HG03025 (cell line): ENCODE results near the gene OR10P1.
"Not testable (repeated sequence)": the region's sequence is repeated elsewhere in the genome, so short reads cannot be mapped to it uniquely, and the experiment has no call there.

Experiments used
- ATAC-seq: cut with Tn5 transposase; IDR thresholded peaks from one replicate; pipeline ENCODE4 v1.9.1; 2021; ENCODE audit warnings: mild to moderate bottlenecking, moderate library complexity; ENCODE audit not compliant: unreplicated experiment, low FRiP score

The OR10P1 gene

DNA sequence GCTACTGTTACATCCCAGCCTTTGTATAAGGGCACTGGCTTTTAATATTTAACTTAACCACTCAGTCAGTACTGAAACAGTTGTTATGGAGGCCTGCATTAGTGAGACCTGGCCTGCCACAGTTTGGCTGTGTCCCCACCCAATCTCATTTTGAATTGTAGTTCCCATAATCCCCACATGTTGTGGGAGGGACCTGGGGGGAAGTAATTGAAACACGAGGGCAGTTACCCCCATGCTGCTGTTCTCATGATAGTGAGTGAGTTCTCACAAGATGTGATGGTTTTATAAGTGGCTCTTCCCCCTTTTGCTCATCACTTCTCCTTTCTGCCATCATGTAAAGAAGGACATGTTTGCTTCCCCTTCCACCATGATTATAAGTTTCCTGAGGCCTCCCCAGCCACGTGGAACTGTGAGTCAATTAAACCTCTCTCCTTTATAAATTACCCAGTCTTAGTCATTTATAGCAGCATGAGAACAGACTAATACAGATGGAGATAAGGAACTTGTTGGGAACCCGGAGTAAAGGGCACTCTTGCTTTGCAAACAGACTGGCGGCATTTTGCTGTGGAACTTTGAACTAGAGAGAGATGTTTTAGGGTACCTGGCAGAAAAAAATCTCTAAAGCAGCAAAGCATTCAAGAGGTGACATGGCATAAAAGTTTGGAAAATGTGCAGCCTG, 14.1 kb downstream of the OR10P1 start:
- not testable (repeated sequence) for ATAC-seq

DNA sequence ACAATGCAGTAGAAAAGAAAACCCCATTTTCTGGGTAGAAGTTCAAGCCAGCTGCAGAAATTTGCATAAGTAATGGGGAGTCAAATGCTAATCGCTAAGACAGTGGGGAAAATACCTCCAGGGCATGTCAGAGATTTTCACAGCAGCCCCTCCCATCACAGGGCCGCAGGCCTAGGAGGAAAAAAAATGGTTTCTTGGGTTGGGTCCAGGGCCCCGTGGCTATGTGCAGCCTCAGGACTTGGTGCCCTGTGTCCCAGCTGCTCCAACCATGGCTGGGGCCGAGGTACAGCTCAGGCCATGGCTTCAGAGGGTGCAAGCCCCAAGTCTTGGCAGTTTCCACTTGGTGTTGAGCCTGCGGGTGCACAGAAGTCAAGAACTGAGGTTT, 14.6 kb downstream of the OR10P1 start:
- ATAC-seq, result no peak

DNA sequence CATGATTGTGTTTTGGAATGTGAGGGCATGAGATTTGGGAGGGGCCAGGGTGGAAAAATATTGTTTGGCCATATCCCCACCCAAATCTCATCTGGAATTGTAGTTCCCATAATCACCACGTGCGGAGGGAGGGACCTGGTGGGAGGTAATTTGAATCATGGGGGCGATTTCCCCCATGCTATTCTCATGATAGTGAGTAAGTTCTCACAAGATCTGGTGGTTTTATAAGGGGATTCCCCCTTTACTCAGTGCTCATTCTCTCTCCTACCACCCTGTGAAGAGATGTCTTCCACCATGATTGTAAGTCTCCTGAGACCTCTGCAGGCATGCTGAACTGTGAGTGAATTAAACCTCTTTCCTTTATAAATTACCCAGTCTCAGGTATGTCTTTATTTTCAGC, 15.7 kb downstream of the OR10P1 start:
- ATAC-seq, result no peak

DNA sequence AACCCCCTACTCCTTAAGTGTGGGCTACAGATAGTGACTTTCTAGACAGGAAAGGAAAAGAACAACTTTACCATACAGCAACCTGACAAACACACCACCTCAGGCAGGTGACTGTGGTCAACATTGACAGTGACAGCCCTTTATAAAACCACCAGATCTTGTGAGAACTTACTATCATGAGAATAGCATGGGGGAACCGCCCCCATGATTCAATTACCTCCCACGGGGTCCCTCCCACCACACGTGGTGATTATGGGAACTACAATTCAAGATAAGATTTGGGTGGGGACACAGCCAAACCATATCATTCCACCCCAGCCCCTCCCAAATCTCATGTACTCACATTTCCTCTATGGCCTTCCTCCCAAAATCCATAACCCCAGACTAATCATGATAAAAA, 16.3 kb downstream of the OR10P1 start:
- ATAC-seq, result no peak

DNA sequence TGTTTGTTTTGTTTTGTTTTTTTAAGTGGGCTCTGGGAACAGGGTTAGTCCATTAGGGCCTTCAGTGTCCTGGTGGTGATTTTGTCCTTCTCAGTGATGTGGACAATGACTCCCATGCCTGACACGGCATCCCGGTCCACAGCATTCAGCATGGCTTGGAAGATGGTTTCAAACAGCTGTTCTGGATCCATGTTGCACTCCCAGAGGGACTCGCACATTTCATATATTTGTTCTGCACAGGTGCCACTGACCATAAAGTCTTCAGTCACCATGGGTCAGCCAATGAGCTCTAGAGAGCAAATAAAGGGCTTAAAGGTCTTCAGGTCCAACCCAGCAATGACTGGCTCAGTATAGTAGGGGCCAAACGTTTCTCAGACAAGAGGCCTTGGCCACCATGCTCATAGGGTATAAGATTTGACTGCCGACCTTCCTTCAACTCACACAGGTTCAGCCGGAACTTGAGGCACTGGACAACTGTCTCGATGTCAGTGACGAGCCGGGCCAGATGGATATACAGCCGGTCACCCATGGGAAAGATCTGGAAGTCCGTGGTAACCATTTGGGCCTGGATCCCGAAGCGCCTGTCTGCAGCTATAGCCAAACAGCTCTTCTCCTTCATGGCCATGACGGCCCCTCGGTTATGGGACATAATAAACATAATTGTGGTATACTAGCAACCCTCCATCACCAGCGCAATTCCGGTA, 18.0 kb downstream of the OR10P1 start:
- ATAC-seq, result no peak

DNA sequence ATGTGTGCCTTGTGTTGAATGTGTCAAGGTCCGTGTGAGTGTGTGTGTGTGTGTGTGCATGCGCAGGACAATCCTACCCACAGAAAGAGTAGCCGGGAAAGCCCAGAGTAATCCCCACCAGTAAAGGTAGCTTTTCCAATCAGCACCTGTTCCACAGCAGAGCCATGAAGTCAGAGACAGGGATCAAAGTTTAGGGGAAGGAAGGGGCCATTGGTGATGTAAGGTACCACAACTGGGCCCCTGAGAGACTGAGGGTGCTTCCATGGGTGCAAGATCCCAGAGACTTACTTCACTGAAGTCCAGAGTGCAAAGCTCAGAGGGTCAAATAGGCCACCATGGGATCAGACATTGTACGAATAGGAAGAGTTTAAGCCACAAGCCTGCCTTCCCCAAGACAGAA, 20.5 kb downstream of the OR10P1 start:
- ATAC-seq, result no peak

DNA sequence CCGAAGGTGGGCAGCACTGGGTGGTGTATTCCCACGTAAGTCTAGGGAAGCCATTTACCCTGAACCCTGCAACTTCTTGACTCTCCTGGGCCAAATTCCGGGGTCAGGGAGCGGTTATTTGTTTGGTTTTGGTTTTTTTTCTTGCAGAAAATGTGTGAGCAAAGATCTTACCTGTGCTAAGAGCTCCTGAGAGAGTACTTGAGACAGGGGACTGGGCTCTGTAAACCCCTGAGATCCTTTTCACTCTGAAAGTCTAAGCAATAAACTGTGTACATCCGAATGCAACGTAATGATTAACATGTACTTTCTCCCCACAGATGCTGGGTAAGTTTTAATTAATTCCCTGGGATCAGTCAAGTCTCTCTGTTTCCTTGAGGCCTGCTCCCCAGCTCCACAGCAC, 21.5 kb downstream of the OR10P1 start:
- no peak for ATAC-seq

DNA sequence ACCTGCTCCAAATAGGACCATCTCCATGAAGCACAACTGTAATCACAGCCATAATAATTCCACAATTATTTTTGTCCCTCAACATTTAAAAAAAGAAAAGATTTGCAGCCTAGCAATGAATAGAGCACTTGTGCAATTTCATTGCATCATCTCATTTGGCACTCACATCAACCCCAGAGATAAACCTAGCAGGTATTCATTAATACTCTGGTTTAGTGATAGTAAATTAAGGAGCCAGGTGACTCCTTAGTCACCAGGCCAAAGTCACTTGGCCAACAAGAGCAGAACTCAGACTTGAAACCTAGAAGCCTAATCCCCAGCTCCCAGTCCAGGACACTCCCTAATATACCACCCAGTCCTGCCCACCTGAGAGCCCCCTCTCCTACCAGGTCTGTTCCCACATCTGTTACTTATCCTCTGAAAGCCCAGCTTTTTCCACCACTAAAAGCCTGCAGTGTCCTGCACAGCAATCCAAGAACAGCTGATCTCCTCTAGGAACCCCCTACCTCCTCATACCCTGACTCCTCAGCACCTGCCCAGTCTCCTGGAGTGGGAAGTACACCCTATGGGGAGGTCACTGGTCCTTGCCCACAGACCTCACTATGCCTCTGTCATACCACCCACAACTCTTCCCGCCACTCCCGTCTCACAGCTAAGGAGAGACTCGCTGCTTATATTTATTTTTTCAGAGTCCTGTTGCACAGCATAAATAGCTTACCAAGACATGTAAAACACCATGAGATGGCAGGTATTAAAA, 22.1 kb downstream of the OR10P1 start:
- ATAC-seq, result no peak

DNA sequence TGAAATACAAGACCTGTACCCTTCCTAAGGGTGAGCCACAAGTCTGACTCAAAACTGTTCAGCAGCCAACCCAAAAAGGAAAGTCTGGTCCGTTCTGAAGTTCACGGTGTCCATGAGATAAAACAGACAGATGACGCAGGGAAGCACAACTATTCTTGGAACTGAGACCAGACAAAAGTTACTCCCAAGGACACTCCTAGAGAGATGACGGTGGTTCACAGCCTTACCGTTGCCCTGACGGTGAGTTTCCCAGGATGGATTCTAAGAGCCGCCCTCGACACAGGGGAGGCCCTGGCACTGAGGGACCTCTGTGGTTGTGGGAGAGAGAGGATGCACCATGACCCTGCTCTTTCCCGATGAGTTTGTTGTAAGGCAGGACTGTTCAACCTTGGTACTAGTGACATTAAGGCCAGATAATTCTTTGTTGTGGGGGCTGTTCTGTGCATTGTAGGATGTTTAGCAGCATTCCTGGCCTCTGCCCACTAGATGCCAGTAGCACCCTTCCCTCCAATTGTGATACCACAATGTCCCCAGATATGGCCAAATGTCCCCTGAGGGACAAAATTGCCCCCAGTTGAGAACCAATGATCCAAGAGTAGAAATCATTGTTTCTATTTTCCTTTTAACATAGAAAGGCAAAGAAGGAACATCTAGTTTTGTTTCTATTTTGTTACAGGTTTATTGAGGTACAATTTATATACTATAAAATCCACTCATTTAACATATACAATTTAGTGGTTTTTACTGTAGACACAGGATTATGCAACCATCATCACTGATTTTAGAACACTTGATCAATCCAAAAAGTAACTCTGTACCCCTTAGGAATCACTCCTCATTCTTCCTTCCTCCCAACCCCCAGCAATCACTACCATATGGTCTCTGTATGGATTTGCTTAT, 23.0 kb downstream of the OR10P1 start:
- no peak for ATAC-seq

DNA sequence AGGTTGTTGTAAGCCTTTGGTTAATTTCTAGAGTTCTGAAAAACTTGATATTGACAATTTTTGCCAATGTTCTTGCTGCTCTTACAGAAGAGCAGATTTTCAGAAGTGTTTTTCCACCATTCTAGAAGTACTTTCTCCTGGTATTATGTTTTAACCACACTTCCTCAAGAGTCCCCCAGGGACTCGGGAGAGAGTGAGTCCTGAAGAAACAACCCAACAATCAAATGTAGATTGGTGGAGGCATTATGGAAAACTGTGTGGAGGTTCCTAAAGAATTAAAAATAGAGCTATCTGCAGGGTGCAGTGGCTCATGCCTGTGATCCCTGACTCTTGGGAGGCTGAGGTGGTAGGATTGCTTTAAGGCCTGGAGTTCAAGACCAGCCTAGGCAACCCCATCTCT, 26.7 kb downstream of the OR10P1 start:
- no peak for ATAC-seq

DNA sequence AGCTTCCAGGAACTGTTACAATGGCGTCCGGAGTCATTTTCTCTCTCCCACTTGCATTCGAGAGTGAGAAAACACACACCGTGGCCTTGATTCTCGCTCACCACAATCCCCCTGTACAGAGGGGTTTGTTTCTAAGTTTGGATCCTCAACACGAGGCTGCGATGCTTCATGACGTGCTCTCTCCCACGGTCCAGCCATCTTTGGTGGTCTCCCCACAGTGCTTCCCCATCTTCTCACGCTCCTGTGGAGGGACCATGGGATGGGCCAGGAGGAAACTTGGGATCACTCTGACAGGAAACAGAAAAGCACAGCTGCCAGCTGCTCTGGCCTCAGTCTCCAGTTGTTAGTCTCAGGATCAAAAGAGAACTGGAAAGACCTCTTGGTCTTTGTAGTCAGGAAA, 28.1 kb downstream of the OR10P1 start:
- no peak for ATAC-seq

DNA sequence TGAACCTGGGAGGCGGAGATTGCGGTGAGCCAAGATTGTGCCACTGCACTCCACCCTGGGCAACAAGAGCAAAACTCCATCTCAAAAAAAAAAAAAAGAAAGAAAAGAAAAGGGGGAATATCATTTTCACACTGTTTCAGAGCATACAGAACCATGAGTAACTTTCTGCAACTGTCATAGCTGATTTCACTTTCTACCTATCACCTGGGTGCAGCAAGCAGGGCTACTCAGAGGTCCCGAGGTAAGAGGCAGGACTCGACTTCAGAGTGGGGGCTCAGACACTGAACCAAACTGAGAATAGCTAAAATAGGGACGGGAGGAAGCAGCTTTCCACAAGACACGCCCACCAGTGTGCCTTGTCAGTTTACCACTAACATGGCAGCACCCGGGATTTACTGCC, 29.8 kb downstream of the OR10P1 start:
- no peak for ATAC-seq

DNA sequence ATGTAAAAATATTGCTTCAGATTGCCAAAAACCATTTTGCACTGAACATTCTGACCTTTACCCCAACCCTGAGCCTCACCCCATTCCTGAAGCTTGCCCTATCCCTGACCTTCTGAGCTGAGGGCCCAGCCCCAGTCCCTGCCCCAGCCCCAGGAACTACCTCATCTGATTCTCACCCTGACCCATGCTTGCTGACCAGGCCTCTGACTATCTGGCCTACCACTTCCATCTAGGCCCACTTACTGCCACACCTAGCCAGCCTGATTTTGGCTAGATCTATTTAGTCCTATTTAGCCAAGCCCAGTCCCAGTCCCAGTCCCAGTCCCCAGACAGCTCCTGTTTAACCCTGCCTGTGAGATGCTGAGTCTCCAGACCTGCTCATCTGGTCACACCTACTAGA, 33.6 kb downstream of the OR10P1 start:
- ATAC-seq, result no peak

DNA sequence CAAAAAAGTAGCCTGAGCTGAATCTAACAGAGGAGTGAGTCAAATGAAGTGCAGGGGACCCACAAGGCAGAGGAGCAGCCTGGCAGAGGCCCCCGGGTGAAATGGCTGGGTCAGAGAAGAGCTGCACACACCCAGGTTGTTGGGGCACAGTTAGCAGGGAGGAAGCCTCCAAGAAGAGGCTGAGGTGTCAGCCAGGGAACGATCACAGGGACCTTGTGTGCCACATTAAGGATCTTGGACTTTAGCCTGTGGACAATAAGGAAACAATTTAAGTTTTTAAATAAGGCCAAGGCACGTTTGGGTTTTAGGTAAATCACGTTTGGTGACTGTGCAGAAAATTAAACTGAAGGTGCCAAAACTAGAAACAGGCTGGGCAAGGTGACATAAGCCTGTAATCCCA, 35.1 kb downstream of the OR10P1 start:
- ATAC-seq, result no peak

DNA sequence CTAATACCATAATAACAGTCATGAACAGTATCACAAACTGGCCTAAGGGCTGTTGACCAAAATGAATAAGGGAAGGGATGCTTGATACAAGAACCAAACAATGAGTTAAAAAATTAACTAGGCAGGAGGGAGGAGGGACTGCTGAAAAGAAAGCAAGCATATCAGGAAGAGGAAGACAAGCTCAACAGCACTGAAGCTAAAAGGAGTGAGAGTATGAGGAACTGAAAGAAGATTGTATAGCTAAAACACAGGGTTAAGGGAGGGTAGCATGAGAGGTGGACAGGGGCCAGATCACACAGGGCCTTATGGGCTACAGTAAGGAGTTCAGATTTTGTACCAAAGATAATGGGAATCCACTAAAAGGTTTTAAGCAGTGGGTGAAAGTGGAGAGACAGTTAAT, 36.9 kb downstream of the OR10P1 start:
- ATAC-seq, result peak; percentile 99

DNA sequence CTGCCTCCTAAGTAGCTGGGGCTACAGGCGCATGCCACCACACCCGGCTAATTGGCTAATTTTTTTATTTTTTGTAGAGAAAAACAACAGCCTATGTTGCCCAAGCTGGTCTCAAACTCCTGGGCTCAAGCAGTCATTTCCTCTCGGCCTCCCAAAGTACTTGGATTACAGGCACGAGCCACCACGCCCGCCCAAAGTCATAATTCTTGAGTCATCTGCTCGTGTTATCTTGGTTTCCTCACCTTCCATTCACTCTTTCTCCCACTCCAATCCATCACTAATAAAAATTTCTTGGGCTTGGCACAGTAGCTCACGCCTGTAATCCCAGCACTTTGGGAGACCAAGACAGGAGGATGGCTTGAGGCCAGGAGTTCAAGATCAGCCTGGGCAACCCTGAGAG, 39.0 kb downstream of the OR10P1 start:
- ATAC-seq, result no peak

DNA sequence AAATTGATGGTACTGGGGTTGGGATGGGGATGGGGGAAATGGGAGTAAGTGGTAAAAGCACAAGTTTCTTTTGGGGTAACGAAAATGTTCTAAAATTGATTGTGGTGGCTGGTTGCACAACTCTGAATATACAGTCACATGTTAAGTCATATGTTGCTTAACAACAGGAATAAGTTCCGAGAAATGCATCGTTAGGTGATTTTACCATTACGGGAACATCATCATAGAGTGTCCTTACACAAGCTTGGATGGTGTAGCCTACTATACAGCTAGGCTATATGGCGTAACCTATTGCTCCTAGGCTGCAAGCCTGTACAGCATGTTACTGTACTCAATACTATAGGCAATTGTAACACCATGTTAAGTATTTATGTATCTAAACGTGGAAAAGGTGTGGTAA, 40.0 kb downstream of the OR10P1 start:
- no peak for ATAC-seq

DNA sequence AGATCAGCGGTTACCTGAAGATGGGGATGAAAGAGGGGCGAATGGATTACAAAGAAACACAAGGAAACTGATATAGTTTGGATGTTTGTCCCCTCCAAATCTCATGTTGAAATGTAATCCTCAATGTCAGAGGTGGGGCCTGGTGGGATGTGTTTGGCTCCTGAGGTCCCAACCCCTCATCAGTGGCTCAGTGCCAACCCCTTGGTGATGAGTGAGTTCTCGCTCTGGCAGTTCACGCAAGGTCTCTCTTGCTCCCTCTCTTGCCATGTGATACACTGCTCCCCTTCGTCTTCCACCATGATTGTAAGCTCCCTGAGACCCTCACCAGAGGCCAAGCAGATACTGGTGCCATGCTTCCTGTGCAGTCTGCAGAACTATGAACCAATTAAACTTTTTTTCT, 43.0 kb downstream of the OR10P1 start:
- ATAC-seq, result no peak

DNA sequence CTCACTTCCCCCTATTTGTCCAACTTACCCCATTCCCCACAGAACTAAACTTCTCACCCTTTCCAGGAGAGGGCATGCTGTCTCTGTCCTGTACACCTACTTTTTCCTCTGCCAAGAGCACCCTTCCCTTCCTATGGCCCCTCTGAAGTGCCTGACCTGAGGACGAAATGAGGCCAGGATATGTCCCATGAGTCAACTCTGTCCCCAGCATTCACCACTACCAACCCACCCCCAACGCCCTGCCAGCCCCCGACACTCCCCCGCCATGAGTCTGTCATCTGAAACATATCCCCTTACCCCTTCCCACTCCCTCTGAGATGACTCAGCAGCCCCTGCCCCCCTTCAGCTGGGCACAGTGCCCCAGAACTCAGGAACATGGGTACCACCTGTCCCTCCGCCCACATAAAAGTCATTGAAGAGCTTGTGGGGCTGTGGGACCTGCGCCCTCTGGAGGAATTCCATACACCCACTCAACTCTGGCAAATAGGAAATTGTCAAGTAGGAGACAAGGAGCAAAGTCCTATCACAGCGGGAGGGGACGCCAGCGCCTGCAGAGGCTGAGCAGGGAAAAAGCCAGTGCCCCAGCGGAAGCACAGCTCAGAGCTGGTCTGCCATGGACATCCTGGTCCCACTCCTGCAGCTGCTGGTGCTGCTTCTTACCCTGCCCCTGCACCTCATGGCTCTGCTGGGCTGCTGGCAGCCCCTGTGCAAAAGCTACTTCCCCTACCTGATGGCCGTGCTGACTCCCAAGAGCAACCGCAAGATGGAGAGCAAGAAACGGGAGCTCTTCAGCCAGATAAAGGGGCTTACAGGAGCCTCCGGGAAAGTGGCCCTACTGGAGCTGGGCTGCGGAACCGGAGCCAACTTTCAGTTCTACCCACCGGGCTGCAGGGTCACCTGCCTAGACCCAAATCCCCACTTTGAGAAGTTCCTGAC, 44.7 kb downstream of the OR10P1 start:
- ATAC-seq, result no peak
